ENCODE data around the gene BAIAP2.

The BAIAP2 gene

DNA sequence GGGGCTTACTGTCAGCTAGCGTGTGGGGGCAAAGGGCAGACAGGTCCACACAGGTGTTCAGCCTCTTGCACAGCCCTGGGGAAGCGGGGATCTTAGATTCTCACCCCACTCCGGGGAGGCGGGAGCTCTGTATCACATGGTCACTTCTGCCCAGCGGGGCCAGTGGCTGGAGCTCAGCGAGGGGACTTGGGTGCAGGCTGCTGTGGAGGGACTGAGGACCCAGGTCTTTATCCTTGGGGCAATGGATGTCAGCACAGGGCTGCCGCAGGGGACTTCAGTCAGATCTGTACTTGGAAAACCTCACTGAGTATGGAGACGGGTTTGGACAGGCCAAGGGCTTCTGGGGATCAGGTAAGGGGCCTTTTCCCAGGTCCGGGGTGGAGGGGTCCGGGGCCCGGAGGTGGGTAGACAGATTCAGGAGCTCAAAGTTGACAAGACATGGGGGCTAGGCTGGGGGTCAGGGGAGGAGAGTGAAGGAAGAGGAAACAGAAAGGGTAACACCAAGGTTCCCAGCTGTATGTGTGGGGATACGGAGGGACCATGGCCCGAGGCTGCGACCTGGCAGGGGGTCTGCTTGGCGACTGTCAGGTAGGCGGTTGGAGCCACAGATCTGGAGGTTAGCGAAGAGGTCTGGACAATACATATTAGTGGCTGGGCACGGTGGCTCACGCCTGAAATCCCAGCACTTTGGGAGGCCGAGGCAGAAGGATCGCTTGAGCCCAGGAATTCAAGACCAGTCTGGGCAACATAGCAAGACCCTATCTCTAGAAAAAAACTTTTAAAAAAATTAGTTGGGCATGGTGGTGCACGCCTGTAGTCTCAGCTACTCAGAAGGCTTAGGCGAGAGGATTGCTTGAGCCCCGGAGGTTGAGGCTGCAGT, 15.1 kb upstream of the BAIAP2 start:
- DNase-seq (ENCODE audit: extremely low read depth, low read depth) = no peak
- no peak for TF ChIP-seq CTCF (IDR thresholded peaks at IDR 0.05; ENCODE audit: low read depth, low read length, missing control alignments)
- no peak overlapping the region for H3K4me3 ChIP-seq (replicated peaks; ENCODE audit: low read depth, low read length)

GRCh38 chr17:81020443-81020766, 14.5 kb upstream of the BAIAP2 start:
- no peak for TF ChIP-seq CTCF (IDR thresholded peaks at IDR 0.05; ENCODE audit: low read depth, low read length, missing control alignments)
- H3K4me3 ChIP-seq (replicated peaks; ENCODE audit: low read depth, low read length) = no peak overlapping the region
- DNase-seq (ENCODE audit: extremely low read depth, low read depth) = no peak

DNA sequence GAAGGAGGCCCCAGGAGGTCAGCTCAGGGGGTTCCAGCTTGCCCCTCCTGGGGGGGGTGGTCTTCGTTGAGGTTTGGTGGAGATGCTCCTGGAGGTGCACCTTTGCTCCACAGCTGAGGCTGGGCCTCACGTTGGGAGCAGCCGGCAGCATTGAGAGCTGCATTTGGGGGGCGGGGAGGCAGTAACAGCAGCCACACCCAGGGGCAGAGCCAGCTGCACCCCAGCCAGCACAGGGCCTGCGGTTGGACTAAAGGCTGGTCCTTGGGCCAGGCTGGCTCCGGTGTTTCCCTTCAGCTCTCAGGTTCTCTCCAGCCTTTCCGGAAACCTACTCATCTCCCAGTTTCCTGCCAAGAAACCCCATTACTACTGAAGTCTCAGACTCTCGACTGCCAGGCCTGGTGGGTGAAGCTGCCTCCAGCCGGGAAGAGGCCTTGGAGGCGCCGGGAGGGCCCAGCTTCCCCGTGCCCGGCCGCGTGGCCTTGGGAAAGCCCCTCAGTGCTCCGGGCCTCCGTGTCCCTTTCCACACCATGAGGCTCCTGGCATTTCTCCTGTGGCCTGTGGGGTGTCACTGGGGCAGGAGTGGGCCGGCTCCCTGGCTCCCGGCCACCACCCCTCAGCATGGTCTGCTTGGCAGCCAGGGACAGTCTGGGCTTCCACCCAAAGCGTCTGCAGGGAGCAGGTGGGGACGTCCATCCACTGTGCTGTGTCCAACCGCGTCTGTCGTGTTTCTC, 14.0 kb upstream of the BAIAP2 start:
- no peak for TF ChIP-seq CTCF (IDR thresholded peaks at IDR 0.05; ENCODE audit: low read depth, low read length, missing control alignments)
- no peak for DNase-seq (ENCODE audit: extremely low read depth, low read depth)
- H3K4me3 ChIP-seq (replicated peaks; ENCODE audit: low read depth, low read length) = no peak overlapping the region

DNA sequence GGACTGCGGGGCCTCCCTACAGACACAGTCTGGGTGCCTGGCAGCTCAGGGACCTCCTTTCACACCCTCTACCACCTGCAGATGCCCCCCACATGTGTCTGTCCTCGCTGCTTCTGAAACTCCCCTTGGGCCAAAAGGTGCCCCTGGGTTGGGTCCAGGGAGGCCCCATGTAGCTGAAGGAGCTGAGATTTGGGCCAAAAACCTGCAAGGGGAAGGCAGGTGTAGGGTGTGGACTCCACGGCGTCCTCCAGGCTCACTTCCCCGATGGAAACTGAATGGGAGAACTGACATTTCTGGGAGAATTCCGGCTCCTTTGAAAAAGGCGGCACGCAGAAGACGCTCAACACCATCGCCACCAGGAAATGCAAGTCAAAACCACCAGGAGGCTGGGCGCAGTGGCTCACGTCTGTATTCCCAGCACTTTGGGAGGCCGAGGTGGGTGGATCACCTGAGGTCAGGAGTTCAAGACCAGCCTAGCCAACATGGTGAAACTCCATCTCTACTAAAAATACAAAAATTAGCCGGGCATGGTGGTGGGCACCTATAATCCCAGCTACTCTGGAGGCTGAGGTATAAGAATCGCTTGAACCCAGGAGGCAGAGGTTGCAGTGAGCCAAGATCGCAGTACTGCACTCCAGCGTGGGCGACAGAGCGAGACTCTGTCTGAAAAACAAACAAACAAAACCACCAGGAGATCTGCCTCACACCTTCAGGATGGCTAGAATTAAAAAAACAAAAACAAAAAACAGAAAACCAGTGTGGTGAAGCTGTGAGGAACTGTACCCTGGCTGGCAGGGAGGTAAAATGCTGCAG, 13.2 kb upstream of the BAIAP2 start:
- H3K4me3 ChIP-seq (replicated peaks; ENCODE audit: low read depth, low read length) = no peak overlapping the region
- no peak for TF ChIP-seq CTCF (IDR thresholded peaks at IDR 0.05; ENCODE audit: low read depth, low read length, missing control alignments)
- DNase-seq (ENCODE audit: extremely low read depth, low read depth) = no peak

DNA sequence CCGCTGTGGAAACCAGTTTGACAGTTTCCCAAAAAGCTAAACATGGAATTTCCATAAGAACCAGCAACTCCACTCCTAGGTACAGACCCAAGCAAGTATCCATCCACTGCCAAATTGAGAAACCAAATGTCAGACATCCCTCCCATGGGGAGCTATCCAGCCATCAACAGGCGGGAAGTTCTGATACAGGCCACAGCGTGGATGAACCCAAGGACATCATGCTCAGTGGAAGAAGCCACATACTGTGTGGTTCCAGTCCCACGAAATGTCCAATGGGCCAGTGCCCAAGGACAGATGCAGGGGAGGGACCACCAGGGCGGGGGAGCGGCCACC, 12.6 kb upstream of the BAIAP2 start:
- TF ChIP-seq CTCF (IDR thresholded peaks at IDR 0.05; ENCODE audit: low read depth, low read length, missing control alignments) = no peak
- no peak for DNase-seq (ENCODE audit: extremely low read depth, low read depth)
- no peak overlapping the region for H3K4me3 ChIP-seq (replicated peaks; ENCODE audit: low read depth, low read length)

DNA sequence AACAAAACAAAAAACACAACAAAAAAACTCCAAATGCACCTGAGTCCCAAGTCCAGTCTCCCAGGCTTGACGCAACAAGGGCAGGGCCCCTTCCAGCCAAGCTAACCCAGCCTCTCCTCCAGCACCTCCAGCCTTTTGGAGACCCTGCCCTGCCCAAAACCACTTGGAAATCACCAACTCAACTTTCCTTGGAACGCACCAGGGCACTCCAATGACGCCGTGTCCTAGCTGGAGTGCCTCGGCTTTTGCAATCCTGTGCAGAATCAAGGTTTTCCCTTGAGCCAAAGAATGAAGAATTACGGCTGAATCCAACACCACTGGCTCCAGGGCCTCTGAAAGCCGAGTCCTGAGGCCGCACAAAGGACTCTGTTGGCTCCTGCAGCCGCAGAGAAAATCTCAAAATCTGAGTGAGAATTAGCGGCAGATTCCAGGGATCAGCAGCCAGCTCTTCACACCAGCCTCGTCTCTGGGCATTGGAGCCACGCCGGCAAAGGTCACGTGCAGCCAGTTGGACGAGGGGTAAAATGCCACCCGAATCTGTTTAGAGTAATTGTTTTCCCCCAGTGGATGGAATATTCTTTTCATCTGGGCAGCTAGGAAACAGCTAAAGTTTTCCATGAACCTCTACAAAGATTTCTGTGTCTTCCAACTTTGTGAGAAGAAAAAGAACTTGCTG, 9.7 kb upstream of the BAIAP2 start:
- no peak for TF ChIP-seq CTCF (IDR thresholded peaks at IDR 0.05; ENCODE audit: low read depth, low read length, missing control alignments)
- H3K4me3 ChIP-seq (replicated peaks; ENCODE audit: low read depth, low read length) = no peak overlapping the region
- DNase-seq (ENCODE audit: extremely low read depth, low read depth) = no peak
